Neutrophil (primary cell): Measurements from ENCODE around the gene IL12RB2.

Source experiments
- H3K27ac ChIP-seq: fragments of 200-600 bp; sonication (generic); 2 replicates; pipeline ENCODE4 v1.5.1; 2016; ENCODE audit warnings: mild to moderate bottlenecking, moderate library complexity
- H3K27me3 ChIP-seq: fragments of 200-600 bp; sonication (generic); 2 replicates; pipeline ENCODE4 v1.6.0; 2016; ENCODE audit warnings: mild to moderate bottlenecking
- H3K36me3 ChIP-seq: fragments of 200-600 bp; sonication (generic); 2 replicates; pipeline ENCODE4 v1.5.1; 2017
- H3K4me1 ChIP-seq, 2 experiments: fragments of 200-600 bp in 1 of 2; sonication (generic) in 1 of 2; 1 replicate in 1 of 2; 2 replicates in 1 of 2; pipeline versions ENCODE4 v1.5.1 to v1.6.1; 2013 to 2016; ENCODE audit warnings: low read depth in 1 of 2, low read length in 1 of 2, mild to moderate bottlenecking in 1 of 2, moderate library complexity in 1 of 2; ENCODE audit not compliant: control insufficient read depth in 1 of 2, insufficient read depth in 1 of 2
- H3K4me3 ChIP-seq, 2 experiments: fragments of 200-600 bp in 1 of 2; sonication (generic) in 1 of 2; 1 replicate in 1 of 2; 2 replicates in 1 of 2; pipeline ENCODE4 v1.5.1; 2013 to 2016; ENCODE audit warnings: low read depth in 1 of 2, low read length in 1 of 2, mild to moderate bottlenecking in 1 of 2, moderate library complexity in 1 of 2
- H3K9me3 ChIP-seq: fragments of 200-600 bp; sonication (generic); 2 replicates; pipeline ENCODE4 v1.5.1; 2016
- TF ChIP-seq, protein P1 (sequence below): fragments of 200-600 bp; sonication (generic); IDR thresholded peaks from 2 replicates; pipeline ENCODE4 v1.5.1; 2016; ENCODE audit warnings: antibody characterized with exemption

Gene IL12RB2

DNA sequence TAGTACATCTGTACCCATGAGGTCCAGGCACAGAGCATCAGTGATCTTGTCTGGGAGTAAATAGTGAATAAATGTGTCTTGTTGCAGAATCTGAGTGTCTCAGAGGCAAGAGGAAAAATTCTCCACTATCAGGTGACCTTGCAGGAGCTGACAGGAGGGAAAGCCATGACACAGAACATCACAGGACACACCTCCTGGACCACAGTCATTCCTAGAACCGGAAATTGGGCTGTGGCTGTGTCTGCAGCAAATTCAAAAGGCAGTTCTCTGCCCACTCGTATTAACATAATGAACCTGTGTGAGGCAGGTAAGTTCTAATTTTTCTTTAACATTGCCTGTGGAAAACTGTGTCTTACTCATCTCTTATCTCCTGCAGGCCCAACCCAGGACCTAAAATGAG is 43.1 kb downstream of the IL12RB2 start:
- H3K9me3 ChIP-seq = no peaks in the 10 kb centered on the region
- H3K4me1 ChIP-seq = no peaks in the 10 kb centered on the region
- no peaks in the 10 kb centered on the region for H3K27me3 ChIP-seq
- no peaks in the 10 kb centered on the region for H3K36me3 ChIP-seq
- TF ChIP-seq, protein P1, sequence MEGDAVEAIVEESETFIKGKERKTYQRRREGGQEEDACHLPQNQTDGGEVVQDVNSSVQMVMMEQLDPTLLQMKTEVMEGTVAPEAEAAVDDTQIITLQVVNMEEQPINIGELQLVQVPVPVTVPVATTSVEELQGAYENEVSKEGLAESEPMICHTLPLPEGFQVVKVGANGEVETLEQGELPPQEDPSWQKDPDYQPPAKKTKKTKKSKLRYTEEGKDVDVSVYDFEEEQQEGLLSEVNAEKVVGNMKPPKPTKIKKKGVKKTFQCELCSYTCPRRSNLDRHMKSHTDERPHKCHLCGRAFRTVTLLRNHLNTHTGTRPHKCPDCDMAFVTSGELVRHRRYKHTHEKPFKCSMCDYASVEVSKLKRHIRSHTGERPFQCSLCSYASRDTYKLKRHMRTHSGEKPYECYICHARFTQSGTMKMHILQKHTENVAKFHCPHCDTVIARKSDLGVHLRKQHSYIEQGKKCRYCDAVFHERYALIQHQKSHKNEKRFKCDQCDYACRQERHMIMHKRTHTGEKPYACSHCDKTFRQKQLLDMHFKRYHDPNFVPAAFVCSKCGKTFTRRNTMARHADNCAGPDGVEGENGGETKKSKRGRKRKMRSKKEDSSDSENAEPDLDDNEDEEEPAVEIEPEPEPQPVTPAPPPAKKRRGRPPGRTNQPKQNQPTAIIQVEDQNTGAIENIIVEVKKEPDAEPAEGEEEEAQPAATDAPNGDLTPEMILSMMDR = no peak
- H3K4me3 ChIP-seq = no peak overlapping the region
- no peak overlapping the region for H3K27ac ChIP-seq

DNA sequence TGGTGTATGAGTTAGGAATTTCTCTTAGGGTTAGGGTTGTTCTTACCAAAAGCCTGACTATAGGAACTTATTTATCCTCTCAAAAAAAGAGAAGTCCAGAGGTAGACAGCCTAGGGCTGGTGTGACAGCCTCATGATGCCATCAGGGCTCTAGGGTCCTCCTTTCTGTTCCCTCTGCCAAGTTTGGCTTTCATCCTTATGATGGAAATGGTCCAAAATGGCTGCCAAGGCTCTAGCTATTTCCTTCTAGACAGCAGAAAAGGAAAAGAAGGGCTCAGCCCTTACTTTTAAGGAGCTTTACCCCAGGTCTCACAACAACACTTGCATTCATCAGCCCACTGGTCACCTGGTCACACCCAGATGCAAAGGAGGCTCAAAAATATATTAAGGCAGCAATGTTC is 44.5 kb downstream of the IL12RB2 start:
- H3K4me3 ChIP-seq = no peak overlapping the region
- H3K27ac ChIP-seq = no peak overlapping the region
- no peaks in the 10 kb centered on the region for H3K4me1 ChIP-seq
- TF ChIP-seq, protein P1 = no peak
- no peaks in the 10 kb centered on the region for H3K36me3 ChIP-seq
- no peaks in the 10 kb centered on the region for H3K27me3 ChIP-seq
- H3K9me3 ChIP-seq = no peaks in the 10 kb centered on the region

DNA sequence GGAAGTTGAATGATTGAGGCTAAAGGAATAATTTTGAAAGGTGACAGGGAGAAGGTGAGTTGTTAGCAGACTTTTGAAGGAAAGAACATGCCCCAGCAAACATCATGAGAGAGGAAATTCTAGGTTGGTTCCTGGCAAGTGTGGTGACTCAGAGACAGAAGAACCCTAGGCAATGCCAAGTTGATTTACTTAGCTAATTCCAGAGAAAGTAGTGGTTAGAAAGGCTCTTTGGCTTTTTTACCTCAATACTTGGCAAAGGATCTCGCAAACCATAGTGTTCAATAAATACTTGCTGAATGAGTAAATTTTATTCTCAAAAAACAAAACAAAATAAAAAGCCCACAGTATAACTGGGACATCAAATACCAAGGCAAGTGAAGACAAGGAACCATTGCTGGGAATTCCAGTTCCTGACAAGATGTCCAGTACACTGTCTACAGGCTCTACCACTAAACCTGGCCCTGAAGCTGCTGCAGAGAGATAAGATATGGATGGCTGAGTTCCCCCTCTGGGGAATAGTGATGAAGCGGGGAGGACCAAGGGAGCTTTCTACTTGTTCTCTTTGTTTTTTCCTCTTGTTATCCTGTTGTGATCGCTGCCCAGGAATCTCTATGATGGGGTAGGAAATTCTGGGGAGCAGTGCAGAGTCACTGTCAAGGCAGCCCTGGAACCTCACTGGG is 48.2 kb downstream of the IL12RB2 start:
- no peaks in the 10 kb centered on the region for H3K36me3 ChIP-seq
- H3K4me1 ChIP-seq = no peaks in the 10 kb centered on the region
- TF ChIP-seq, protein P1 = no peak
- no peak overlapping the region for H3K4me3 ChIP-seq
- no peak overlapping the region for H3K27ac ChIP-seq
- no peaks in the 10 kb centered on the region for H3K9me3 ChIP-seq
- no peaks in the 10 kb centered on the region for H3K27me3 ChIP-seq

DNA sequence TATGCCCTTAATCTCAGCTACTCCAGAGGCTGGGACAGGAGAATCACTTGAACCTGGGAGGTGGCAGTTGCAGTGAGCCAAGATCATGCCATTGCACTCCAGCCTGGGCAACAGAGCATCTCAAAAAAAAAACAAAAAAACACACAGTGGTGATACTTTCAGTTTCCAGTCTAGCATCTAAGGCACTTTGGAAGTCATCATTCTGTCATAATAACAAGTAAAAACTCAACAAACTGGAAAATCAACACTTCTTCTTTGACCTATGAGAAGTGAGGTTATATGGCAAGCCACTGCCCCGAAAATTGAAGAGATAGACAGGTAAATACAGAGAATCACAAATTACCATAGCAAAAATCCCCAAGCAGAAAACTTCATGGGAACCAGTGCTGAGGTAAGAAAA is 51.9 kb downstream of the IL12RB2 start:
- Histone ChIP-seq H3K4me3 (no peak overlapping the region), H3K27me3 (no peaks in the 10 kb centered on the region), H3K27ac (no peak overlapping the region), H3K36me3 (no peaks in the 10 kb centered on the region), H3K9me3 (no peaks in the 10 kb centered on the region), H3K4me1 (no peaks in the 10 kb centered on the region)
- TF ChIP-seq, protein P1 = no peak

DNA sequence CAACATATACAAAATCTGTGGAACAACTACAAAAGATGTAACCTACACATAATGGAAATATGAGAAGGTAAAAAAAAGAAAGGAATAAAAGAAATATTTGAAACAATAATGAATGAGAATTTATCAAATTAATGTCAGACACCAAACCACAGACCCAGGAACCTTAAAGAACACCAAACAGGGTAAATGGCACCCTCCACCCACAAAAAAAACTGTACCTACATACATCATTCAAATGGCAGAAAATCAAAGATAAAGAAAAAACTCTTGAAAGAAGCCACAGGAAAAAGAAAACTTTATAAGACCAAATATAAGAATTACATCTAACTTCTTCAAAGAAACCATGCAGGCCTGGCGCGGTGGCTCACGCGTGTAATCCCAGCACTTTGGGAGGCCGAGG is 54.0 kb downstream of the IL12RB2 start:
- Histone ChIP-seq H3K9me3 (no peaks in the 10 kb centered on the region), H3K36me3 (no peaks in the 10 kb centered on the region)
- TF ChIP-seq, protein P1 = no peak

More for the DNA sequence above, 54.0 kb downstream of the IL12RB2 start:
- H3K27me3 ChIP-seq = no peaks in the 10 kb centered on the region
- H3K27ac ChIP-seq = no peak overlapping the region
- no peaks in the 10 kb centered on the region for H3K4me1 ChIP-seq
- no peak overlapping the region for H3K4me3 ChIP-seq
